HEK293T (cell line): Measurements from ENCODE around the gene PDE8A.

Source experiments
- CTCF ChIA-PET: fragments of 350-600 bp; formaldehyde crosslinking; extraction: SDS; loops from one replicate; lab custom pipeline; 2021; ENCODE audit warnings: antibody characterized with exemption, inconsistent platforms; lab: Yijun Ruan, JAX
- POLR2A ChIA-PET: fragments of 350-600 bp; formaldehyde crosslinking; extraction: SDS; loops from one replicate; lab custom pipeline; 2020; ENCODE audit warnings: antibody characterized with exemption, inconsistent platforms; lab: Yijun Ruan, JAX
- DNase-seq: peaks from one replicate; pipeline ENCODE4 v3.0.0; 2012; ENCODE audit warnings: mixed read lengths; ENCODE audit errors: extremely low spot score
- ARNT ChIP-seq: fragments of 450-650 bp; IDR thresholded peaks from 2 replicates; pipeline ENCODE4 v1.6.1; 2017; ENCODE audit warnings: mild to moderate bottlenecking
- BHLHE40 ChIP-seq: fragments of 450-650 bp; IDR thresholded peaks from 2 replicates; pipeline ENCODE4 v1.6.1; 2016; ENCODE audit warnings: mild to moderate bottlenecking, moderate library complexity, borderline replicate concordance
- CTBP1 ChIP-seq: fragments of 450-650 bp; IDR thresholded peaks from 2 replicates; pipeline ENCODE4 v1.6.1; 2016; ENCODE audit warnings: borderline replicate concordance
- ELF4 ChIP-seq: fragments of 450-650 bp; IDR thresholded peaks from 2 replicates; pipeline ENCODE4 v1.6.1; 2017; ENCODE audit warnings: antibody characterized with exemption
- FOXA1 ChIP-seq: fragments of 450-650 bp; IDR thresholded peaks from 2 replicates; pipeline ENCODE4 v1.6.1; 2016; ENCODE audit warnings: mild to moderate bottlenecking
- FOXK2 ChIP-seq: fragments of 450-650 bp; IDR thresholded peaks from 2 replicates; pipeline ENCODE4 v1.6.1; 2016; ENCODE audit warnings: mild to moderate bottlenecking
- FOXM1 ChIP-seq: fragments of 450-650 bp; IDR thresholded peaks from 2 replicates; pipeline ENCODE4 v1.6.1; 2017; ENCODE audit warnings: mild to moderate bottlenecking, borderline replicate concordance
- HDGF ChIP-seq: fragments of 450-650 bp; IDR thresholded peaks from 2 replicates; pipeline ENCODE4 v1.6.1; 2017; ENCODE audit warnings: antibody characterized with exemption, borderline replicate concordance
- L3MBTL2 ChIP-seq: fragments of 450-650 bp; conservative IDR thresholded peaks from 2 replicates; pipeline ENCODE4 v1.6.1; 2016; ENCODE audit warnings: mild to moderate bottlenecking
- LEF1 ChIP-seq: fragments of 450-650 bp; IDR thresholded peaks from 2 replicates; pipeline ENCODE4 v1.6.1; 2017; ENCODE audit warnings: mild to moderate bottlenecking, borderline replicate concordance
- NFRKB ChIP-seq: fragments of 450-650 bp; IDR thresholded peaks from 2 replicates; pipeline ENCODE4 v1.6.1; 2016; ENCODE audit warnings: mild to moderate bottlenecking, moderate library complexity
- PKNOX1 ChIP-seq: fragments of 450-650 bp; IDR thresholded peaks from 2 replicates; pipeline ENCODE4 v1.6.1; 2016
- SP1 ChIP-seq: fragments of 450-650 bp; IDR thresholded peaks from 2 replicates; pipeline ENCODE4 v1.6.1; 2017
- SUZ12 ChIP-seq: fragments of 450-650 bp; IDR thresholded peaks from 2 replicates; pipeline ENCODE4 v1.6.1; 2016; ENCODE audit warnings: mild to moderate bottlenecking
- TARDBP ChIP-seq: fragments of 450-650 bp; IDR thresholded peaks from 2 replicates; pipeline ENCODE4 v1.6.1; 2016
- ZNF384 ChIP-seq: fragments of 450-650 bp; IDR thresholded peaks from 2 replicates; pipeline ENCODE4 v1.6.1; 2016

PDE8A gene

DNA sequence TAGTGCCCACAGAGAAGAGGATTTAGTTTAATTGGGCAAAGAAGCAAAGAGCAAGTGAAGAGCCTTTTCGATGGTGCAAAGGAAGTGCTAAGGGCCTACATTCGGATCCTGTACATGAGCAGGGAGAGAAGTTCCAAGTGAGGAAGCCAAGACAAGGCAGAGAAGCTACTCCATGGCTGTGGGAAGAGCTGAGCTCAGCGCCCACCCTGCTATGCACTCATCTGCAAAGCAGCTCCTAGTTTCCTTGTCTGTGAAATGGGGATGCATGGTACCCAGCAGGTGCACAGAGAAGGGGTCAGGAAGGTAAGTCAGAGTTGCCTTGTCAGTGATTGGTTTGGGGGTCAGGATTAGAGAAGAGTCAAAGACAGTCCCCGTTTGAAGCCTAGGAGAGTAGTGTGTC lies 126.5 kb downstream of the PDE8A start:
- no peak for DNase-seq
- ChIA-PET CTCF (interaction anchor here (0.9 kb wide), 1 partner anchor 47 kb away, joined by 4 read pairs; no protein-coding TSS in a partner anchor), POLR2A (no interaction called here)
- no peak for TF ChIP-seq L3MBTL2
- TF ChIP-seq FOXM1 = no peak
- no peak for TF ChIP-seq ZNF384
- TF ChIP-seq HDGF = no peak
- TF ChIP-seq PKNOX1 = no peak
- TF ChIP-seq ELF4 = no peak
- TF ChIP-seq SP1 = no peak
- TF ChIP-seq LEF1 = no peak
- TF ChIP-seq ARNT = no peak

GRCh38 chr15:85109333-85109732 lies 127.7 kb downstream of the PDE8A start:
- no peak for DNase-seq
- TF ChIP-seq CTBP1 = no peak
- no peak for TF ChIP-seq ARNT
- no peak for TF ChIP-seq ELF4
- TF ChIP-seq BHLHE40 = no peak
- no peak for TF ChIP-seq SUZ12
- no peak for TF ChIP-seq TARDBP
- TF ChIP-seq PKNOX1 = no peak
- TF ChIP-seq NFRKB = no peak
- no peak for TF ChIP-seq FOXM1
- TF ChIP-seq LEF1 = no peak
- TF ChIP-seq SP1 = no peak
- no peak for TF ChIP-seq L3MBTL2
- TF ChIP-seq HDGF = no peak
- no peak for TF ChIP-seq FOXA1
- no peak for TF ChIP-seq FOXK2
- TF ChIP-seq ZNF384 = no peak
- CTCF ChIA-PET = interaction anchor here (0.6 kb wide), 1 partner anchor 23 kb away, joined by 4 read pairs; no protein-coding TSS in a partner anchor
- POLR2A ChIA-PET = interaction anchor here (0.6 kb wide), 1 partner anchor 9 kb away, joined by 3 read pairs; no protein-coding TSS in a partner anchor

DNA sequence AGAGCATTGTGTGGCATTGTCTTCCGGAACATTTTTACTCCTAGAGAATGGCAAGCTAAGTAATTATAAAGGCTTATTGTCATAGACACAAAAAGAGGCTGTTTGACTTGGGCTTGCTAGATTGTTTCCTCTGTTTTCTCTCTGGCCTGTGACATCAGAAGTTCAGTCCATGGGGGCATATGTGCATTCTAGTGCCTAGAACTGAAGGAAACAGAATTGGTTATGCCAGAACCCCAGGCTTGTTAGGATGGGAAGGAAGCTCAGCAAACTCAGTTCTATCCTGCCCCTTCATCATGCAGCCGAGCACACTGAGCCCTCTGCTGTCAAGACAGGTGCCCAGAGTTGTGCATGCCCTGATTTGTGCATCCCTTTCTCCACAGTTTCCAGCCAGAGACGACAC lies 131.3 kb downstream of the PDE8A start:
- ChIA-PET CTCF (no interaction called here), POLR2A (no interaction called here)
- no peak for DNase-seq
- TF ChIP-seq L3MBTL2 (no peak), CTBP1 (no peak), HDGF (no peak), LEF1 (no peak), ELF4 (no peak), SUZ12 (no peak), NFRKB (no peak), PKNOX1 (no peak), ARNT (no peak), ZNF384 (no peak), FOXA1 (no peak), SP1 (no peak), TARDBP (no peak), FOXK2 (no peak)

DNA sequence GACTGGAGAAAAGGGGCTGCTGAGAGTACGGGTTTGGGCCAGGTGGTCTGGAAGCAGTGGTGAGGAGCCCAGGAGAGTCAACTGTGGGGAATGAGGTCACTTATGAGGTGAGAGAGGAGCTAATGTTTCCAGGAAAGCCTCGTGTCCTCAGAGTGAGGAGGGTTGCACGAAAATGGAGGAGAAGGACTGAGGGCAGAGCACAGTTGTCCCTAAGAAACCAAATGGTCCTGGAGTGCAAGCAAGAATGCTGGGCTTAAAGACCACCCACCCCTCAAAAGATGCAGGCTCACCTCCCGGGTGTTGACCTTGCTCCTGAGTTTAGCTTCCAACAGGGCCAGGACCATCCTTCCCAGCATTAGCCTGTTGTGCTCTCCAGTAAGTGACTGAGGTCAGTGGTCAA lies 133.2 kb downstream of the PDE8A start:
- ChIA-PET POLR2A (no interaction called here), CTCF (no interaction called here)
- no peak for TF ChIP-seq FOXK2
- no peak for TF ChIP-seq L3MBTL2
- no peak for TF ChIP-seq ELF4
- no peak for TF ChIP-seq FOXA1
- no peak for TF ChIP-seq PKNOX1
- no peak for TF ChIP-seq BHLHE40
- no peak for TF ChIP-seq TARDBP
- no peak for TF ChIP-seq ZNF384
- DNase-seq = no peak

- CTCF ChIA-PET = interaction anchor here (0.6 kb wide), 2 partner anchors 59 to 124 kb away, joined by 3 to 4 read pairs; no protein-coding TSS in a partner anchor
- POLR2A ChIA-PET = no interaction called here
- TF ChIP-seq TARDBP (no peak), FOXA1 (no peak), ARNT (no peak), FOXM1 (no peak), BHLHE40 (no peak)
- DNase-seq = no peak
These were observed 134.4 kb downstream of the PDE8A start for GRCh38 chr15:85116066-85116465.

GRCh38 chr15:85116494-85116893 lies 134.8 kb downstream of the PDE8A start:
- ChIA-PET POLR2A (no interaction called here), CTCF (interaction anchor here (0.6 kb wide), 2 partner anchors 59 to 124 kb away, joined by 3 to 4 read pairs; no protein-coding TSS in a partner anchor)
- TF ChIP-seq ARNT (no peak), CTBP1 (no peak)
- DNase-seq = no peak
